ENCODE data around the gene CDHR4. TPM values are rescaled to one million over a fixed set of nuclear protein-coding genes. Genes with fewer than 3 reads are reported as not detected.

Gene CDHR4
- 0.12 TPM in 1 of 2 replicates, not detected in the other for total RNA-seq

GRCh38 chr3:49799761-49800160, at the start of gene CDHR4:
CDHR4 (minus strand) TSS chr3:49799873; CDS start chr3:49799812, 61 bp downstream.

DNA sequence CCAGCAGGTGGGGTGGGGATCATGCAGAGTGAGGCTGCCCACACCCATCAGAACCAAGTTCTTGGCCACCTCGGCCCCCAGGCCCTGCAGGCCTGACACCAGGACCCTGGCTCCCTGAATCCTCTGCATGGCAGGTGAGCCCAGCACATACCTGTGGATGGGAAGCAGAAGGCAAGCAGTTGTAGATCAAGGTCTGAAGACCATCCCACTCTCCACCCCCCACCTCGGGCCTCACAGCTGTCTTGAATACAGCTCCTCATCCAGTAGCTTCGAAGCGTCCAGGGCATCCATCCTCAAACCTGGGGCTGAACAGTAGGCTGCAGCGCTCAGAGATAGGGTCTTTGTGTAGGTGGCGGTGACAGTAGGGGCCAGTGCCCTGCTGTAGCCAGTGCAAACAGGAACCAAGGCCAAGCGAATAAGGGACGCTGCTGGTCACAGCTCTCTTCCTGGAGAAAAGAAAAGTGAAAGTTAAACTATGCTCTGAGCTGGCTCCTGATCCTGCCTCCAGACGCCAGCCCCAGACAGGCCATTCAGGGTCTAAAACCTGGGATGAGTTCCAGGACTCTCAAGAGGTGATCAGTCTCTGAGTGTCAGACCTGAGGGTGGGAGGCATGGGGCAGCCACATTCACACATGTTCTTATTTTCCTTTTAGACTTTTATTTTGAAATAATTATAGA, 14.0 kb upstream of the CDHR4 start, which contains the start of gene UBA7:
Gene UBA7 (minus strand): TSS at position 457 of the 678 bp plus-strand sequence. CDS start 166 bp downstream, at position 291.

GRCh38 chr3:49802719-49803464, 3.2 kb upstream of the CDHR4 start, which contains the start of gene INKA1:
INKA1 (plus strand) TSS chr3:49803261; CDS start chr3:49803393, 132 bp downstream.

GRCh38 chr3:49786357-49787181, 13.1 kb downstream of the CDHR4 start, which contains the start of gene IP6K1:
IP6K1 (minus strand) TSS chr3:49786542; CDS start chr3:49748040, 38,502 bp downstream.

Other genes with a start within 250 kb of the CDHR4 start
- 0.09 and 0.12 TPM in 2 replicates for gene BSN, start 245.4 kb downstream of the CDHR4 start, total RNA-seq
- gene APEH, start 125.5 kb downstream of the CDHR4 start, total RNA-seq, result 67.1 and 89.7 TPM in 2 replicates
- 9.8 and 10.6 TPM in 2 replicates for gene MST1, start 110.4 kb downstream of the CDHR4 start, total RNA-seq
- 23.7 and 31.4 TPM in 2 replicates for gene RNF123, start 110.3 kb downstream of the CDHR4 start, total RNA-seq
- 1.9 TPM in 1 of 2 replicates, not detected in the other for gene AMIGO3, start 80.2 kb downstream of the CDHR4 start, total RNA-seq
- 17.7 and 35.0 TPM in 2 replicates for gene GMPPB, start 75.9 kb downstream of the CDHR4 start, total RNA-seq
- 27.1 and 28.2 TPM in 2 replicates for gene IP6K1, start 13.3 kb downstream of the CDHR4 start, total RNA-seq
- gene INKA1, start 3.4 kb upstream of the CDHR4 start, total RNA-seq, result 3.4 and 11.9 TPM in 2 replicates
- gene UBA7, start 14.1 kb upstream of the CDHR4 start, total RNA-seq, result 31.2 and 52.0 TPM in 2 replicates
- gene TRAIP, start 56.7 kb upstream of the CDHR4 start, total RNA-seq, result 1.2 and 1.5 TPM in 2 replicates
- gene CAMKV, start 70.0 kb upstream of the CDHR4 start, total RNA-seq, result not detected in 2 replicates
- gene MST1R, start 104.0 kb upstream of the CDHR4 start, total RNA-seq, result 0.68 and 2.0 TPM in 2 replicates
- gene MON1A, start 129.9 kb upstream of the CDHR4 start, total RNA-seq, result 8.9 and 11.3 TPM in 2 replicates
- 32.2 and 34.6 TPM in 2 replicates for gene RBM6, start 140.3 kb upstream of the CDHR4 start, total RNA-seq